ENCODE data around the gene KRT17. TPM values are rescaled to one million over a fixed set of nuclear protein-coding genes. Genes with fewer than 3 reads are reported as not detected.

The KRT17 gene
- total RNA-seq, 2 donors from 2014 or later = 4.4 to 5.9 TPM

DNA sequence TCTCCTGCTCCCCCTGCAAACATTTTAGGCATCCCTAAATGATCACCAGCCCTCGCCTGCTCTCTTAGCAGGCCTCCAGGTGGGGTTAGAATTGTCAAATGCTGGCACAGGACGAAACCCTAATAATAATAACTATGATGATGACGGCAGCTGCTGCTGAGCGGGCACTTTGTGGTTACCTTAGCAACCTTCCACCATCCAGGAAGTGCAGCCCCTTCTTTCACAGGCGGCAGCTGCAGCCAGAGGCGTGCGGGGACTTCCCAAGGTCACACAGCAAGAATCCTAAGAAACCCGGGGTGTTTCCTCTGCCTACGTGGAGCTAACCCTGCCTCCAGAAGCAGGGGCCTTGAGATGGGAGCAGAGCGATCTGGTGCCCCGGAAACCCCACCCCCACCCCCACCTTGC lies 41.9 kb upstream of the KRT17 start:
- DNase-seq (peak; percentile 44 to 73 (median 61)), ATAC-seq (peak; percentile 34)
- Histone ChIP-seq H3K4me1 (peaks cover 21% of the 10 kb centered on the region), H3K27me3 (no peaks in the 10 kb centered on the region), H3K4me3 (no peak overlapping the region), H3K9me3 (no peaks in the 10 kb centered on the region), H3K36me3 (replicated peaks in 1 of 2; ENCODE audit: insufficient read depth in 1 of 2, low read depth in 2 of 2) (no peaks in the 10 kb centered on the region), H3K27ac (peak overlapping the region; percentile 78 to 90 (median 82))
- WGBS, 2 donors = 0 to 1% methylated on average over 9 to 11 of the region's 11 CpGs
- intact Hi-C loops (cut with DNase I) = no loop called here
- TF ChIP-seq CTCF (IDR thresholded peaks at IDR 0.05) (no peak), POLR2A (IDR thresholded peaks at IDR 0.05) (no peak)

GRCh38 chr17:41665566-41666236 lies 41.3 kb upstream of the KRT17 start:
- Histone ChIP-seq H3K27ac (peak overlapping the region; percentile 78 to 90 (median 82)), H3K9me3 (no peaks in the 10 kb centered on the region), H3K27me3 (no peaks in the 10 kb centered on the region), H3K4me1 (peaks cover 21% of the 10 kb centered on the region), H3K36me3 (replicated peaks in 1 of 2; ENCODE audit: insufficient read depth in 1 of 2, low read depth in 2 of 2) (no peaks in the 10 kb centered on the region), H3K4me3 (peak overlapping the region in 1 of 2 donors; percentile 5)
- TF ChIP-seq CTCF (IDR thresholded peaks at IDR 0.05) (peak; percentile 91 to 99 (median 97)), POLR2A (IDR thresholded peaks at IDR 0.05) (peak; percentile 73 to 87 (median 86))
- DNase-seq = peak; percentile 91 to 94 (median 93)
- 0 to 2% methylated on average over 4 to 39 of the region's 39 CpGs for WGBS, 2 donors
- peak; percentile 87 for ATAC-seq
- intact Hi-C loops (cut with DNase I) = no loop called here

DNA sequence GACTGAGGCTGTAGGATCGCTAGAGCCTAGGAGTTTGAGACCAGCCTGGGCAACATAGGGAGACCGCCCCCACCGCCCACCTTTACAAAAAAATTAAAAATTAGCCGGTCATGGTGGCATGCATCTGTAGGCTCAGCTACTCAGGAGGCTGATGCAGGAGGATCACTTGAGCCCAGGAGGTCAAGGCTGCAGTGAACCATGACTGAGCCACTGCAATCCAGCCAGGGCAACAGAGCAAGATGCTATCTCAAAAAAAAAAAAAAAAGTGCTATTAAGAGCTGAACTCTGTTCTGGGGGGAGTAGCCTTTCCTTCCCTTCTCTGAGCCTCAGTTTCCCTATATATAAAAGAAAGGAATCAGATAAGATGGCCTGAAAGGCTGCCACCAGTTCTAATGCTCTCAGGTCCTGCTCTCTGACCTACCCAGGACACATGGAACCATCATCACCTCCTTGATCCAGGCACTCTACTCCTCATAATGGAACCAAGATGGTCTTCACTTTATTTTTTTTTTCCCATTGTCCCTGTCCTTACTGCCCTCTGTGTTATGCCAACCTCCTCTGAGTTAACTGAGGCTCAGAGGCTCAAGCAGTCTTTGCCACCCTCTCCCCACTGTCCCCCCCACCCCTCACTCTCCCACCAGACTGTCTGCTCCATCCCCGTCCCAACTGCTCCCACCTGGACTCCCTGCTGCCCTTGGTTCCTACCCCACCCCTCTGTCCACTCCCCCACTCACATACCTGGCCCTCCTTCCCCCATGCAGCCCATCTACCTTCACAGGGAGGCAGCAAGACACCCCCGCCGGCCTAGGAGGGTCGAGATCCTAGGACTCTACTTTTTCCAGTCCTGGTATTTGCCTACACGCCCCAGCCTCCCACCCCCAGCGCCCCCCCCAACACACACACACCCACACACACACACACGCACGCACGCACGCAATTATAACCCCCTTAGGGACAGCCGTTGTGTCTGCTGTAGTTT lies 40.5 kb upstream of the KRT17 start:
- Histone ChIP-seq H3K9me3 (no peaks in the 10 kb centered on the region), H3K27me3 (no peaks in the 10 kb centered on the region), H3K4me1 (peaks cover 21% of the 10 kb centered on the region), H3K27ac (peak overlapping the region in 3 of 4 donors; percentile 78 to 90 (median 86)), H3K4me3 (peak overlapping the region in 1 of 2 donors; percentile 5), H3K36me3 (replicated peaks in 1 of 2; ENCODE audit: insufficient read depth in 1 of 2, low read depth in 2 of 2) (no peaks in the 10 kb centered on the region)
- DNase-seq = no peak
- no peak for ATAC-seq
- intact Hi-C loops (cut with DNase I) = loop anchor here (5.0 kb wide), 1 partner anchor 118 kb away; no protein-coding TSS in a partner anchor
- 28 to 37% methylated on average over 14 of the region's 15 CpGs for WGBS, 2 donors
- TF ChIP-seq POLR2A (IDR thresholded peaks at IDR 0.05) = no peak
- no peak for TF ChIP-seq CTCF (IDR thresholded peaks at IDR 0.05)

GRCh38 chr17:41664172-41664457 lies 39.7 kb upstream of the KRT17 start:
- 60 to 85% methylated on average over 1 to 2 of the region's 2 CpGs for WGBS, 2 donors
- H3K9me3 ChIP-seq = no peaks in the 10 kb centered on the region
- H3K36me3 ChIP-seq (replicated peaks in 1 of 2; ENCODE audit: insufficient read depth in 1 of 2, low read depth in 2 of 2) = no peaks in the 10 kb centered on the region
- no peak overlapping the region for H3K27ac ChIP-seq
- ATAC-seq (no peak), DNase-seq (no peak)
- H3K4me3 ChIP-seq = no peak overlapping the region
- intact Hi-C loops (cut with DNase I) = loop anchor here (5.0 kb wide), 1 partner anchor 117 kb away; no protein-coding TSS in a partner anchor
- H3K27me3 ChIP-seq = no peaks in the 10 kb centered on the region
- H3K4me1 ChIP-seq = peaks cover 21% of the 10 kb centered on the region
- TF ChIP-seq POLR2A (IDR thresholded peaks at IDR 0.05) (no peak), CTCF (IDR thresholded peaks at IDR 0.05) (no peak)
